Type B pancreatic cell (in vitro differentiated cells): ENCODE measurements around the gene RYR2. TPM values are rescaled to one million over a fixed set of nuclear protein-coding genes. Genes with fewer than 3 reads are reported as not detected.

Experiments used
- DNase-seq: peaks from one replicate; pipeline ENCODE4 v3.0.0; 2021; ENCODE audit warnings: mixed read lengths; ENCODE audit not compliant: unreplicated experiment; ENCODE audit errors: extremely low spot score
- H3K27ac Mint-ChIP-seq: 2 replicates; pipeline ENCODE4 v1.8.0; 2021; ENCODE audit warnings: mild to moderate bottlenecking, mixed read lengths
- H3K27me3 Mint-ChIP-seq: 2 replicates; pipeline ENCODE4 v1.8.0; 2021; ENCODE audit warnings: mixed read lengths
- H3K36me3 Mint-ChIP-seq: 2 replicates; pipeline ENCODE4 v1.8.0; 2021; ENCODE audit warnings: mixed read lengths
- H3K4me1 Mint-ChIP-seq: one replicate; pipeline ENCODE4 v1.8.0; 2021; ENCODE audit warnings: mixed read lengths; ENCODE audit not compliant: unreplicated experiment
- H3K4me3 Mint-ChIP-seq: 2 replicates; pipeline ENCODE4 v1.8.0; 2021; ENCODE audit warnings: mild to moderate bottlenecking, mixed read lengths
- H3K9me3 Mint-ChIP-seq: 2 replicates; pipeline ENCODE4 v1.8.0; 2021; ENCODE audit warnings: mixed read lengths
- CTCF ChIP-seq: fragments of 200-600 bp; sonication (generic); conservative IDR thresholded peaks from 2 replicates; pipeline ENCODE4 v1.5.0; 2021; ENCODE audit warnings: antibody characterized with exemption, mild to moderate bottlenecking
- total RNA-seq: library from RNA; stranded (reverse); gene quantifications from 2 replicates; pipeline ENCODE4 v1.2.1, GENCODE V29; 2021; ENCODE audit warnings: low replicate concordance

Gene RYR2
- total RNA-seq, 1 donor from 2014 or later, result 0.58 TPM

GRCh38 chr1:237250055-237250454 is 208.1 kb downstream of the RYR2 start:
- no peak for DNase-seq
- Mint-ChIP-seq H3K36me3 (no peaks in the 10 kb centered on the region), H3K27ac (no peak overlapping the region), H3K4me1 (no peaks in the 10 kb centered on the region), H3K4me3 (no peak overlapping the region), H3K9me3 (no peaks in the 10 kb centered on the region), H3K27me3 (no peaks in the 10 kb centered on the region)
- no peak for TF ChIP-seq CTCF

GRCh38 chr1:237255071-237255470 is 213.1 kb downstream of the RYR2 start:
- no peak for TF ChIP-seq CTCF
- H3K4me1 Mint-ChIP-seq, result no peaks in the 10 kb centered on the region
- no peaks in the 10 kb centered on the region for H3K36me3 Mint-ChIP-seq
- no peak for DNase-seq
- H3K27me3 Mint-ChIP-seq, result no peaks in the 10 kb centered on the region
- no peaks in the 10 kb centered on the region for H3K9me3 Mint-ChIP-seq
- no peak overlapping the region for H3K27ac Mint-ChIP-seq
- no peak overlapping the region for H3K4me3 Mint-ChIP-seq

GRCh38 chr1:237258871-237259270 is 216.9 kb downstream of the RYR2 start:
- Mint-ChIP-seq H3K4me3 (no peak overlapping the region), H3K36me3 (no peaks in the 10 kb centered on the region), H3K27me3 (no peaks in the 10 kb centered on the region), H3K27ac (no peak overlapping the region), H3K9me3 (no peaks in the 10 kb centered on the region), H3K4me1 (no peaks in the 10 kb centered on the region)
- no peak for TF ChIP-seq CTCF
- no peak for DNase-seq

- no peaks in the 10 kb centered on the region for H3K9me3 Mint-ChIP-seq
- no peaks in the 10 kb centered on the region for H3K4me1 Mint-ChIP-seq
- no peak overlapping the region for H3K4me3 Mint-ChIP-seq
- no peak overlapping the region for H3K27ac Mint-ChIP-seq
- no peaks in the 10 kb centered on the region for H3K36me3 Mint-ChIP-seq
- no peak for TF ChIP-seq CTCF
- no peak for DNase-seq
- H3K27me3 Mint-ChIP-seq, result no peaks in the 10 kb centered on the region
These were observed 219.2 kb downstream of the RYR2 start for GRCh38 chr1:237261198-237261597.

- H3K4me1 Mint-ChIP-seq, result no peaks in the 10 kb centered on the region
- TF ChIP-seq CTCF, result no peak
- no peaks in the 10 kb centered on the region for H3K36me3 Mint-ChIP-seq
- H3K9me3 Mint-ChIP-seq, result no peaks in the 10 kb centered on the region
- no peaks in the 10 kb centered on the region for H3K27me3 Mint-ChIP-seq
- H3K27ac Mint-ChIP-seq, result no peak overlapping the region
- no peak for DNase-seq
- no peak overlapping the region for H3K4me3 Mint-ChIP-seq
These were observed 225.8 kb downstream of the RYR2 start for GRCh38 chr1:237267743-237268142.

GRCh38 chr1:237269938-237270337 is 228.0 kb downstream of the RYR2 start:
- Mint-ChIP-seq H3K9me3 (no peaks in the 10 kb centered on the region), H3K36me3 (no peaks in the 10 kb centered on the region), H3K27me3 (no peaks in the 10 kb centered on the region), H3K27ac (no peak overlapping the region), H3K4me1 (no peaks in the 10 kb centered on the region), H3K4me3 (no peak overlapping the region)
- no peak for DNase-seq
- TF ChIP-seq CTCF, result no peak
